Esophagus muscularis mucosa (tissue), 4 donors: Measurements from ENCODE around the gene BMP4. TPM values are rescaled to one million over a fixed set of nuclear protein-coding genes. Genes with fewer than 3 reads are reported as not detected.

Source experiments
- DNase-seq: peaks from one replicate; pipeline ENCODE4 v3.0.0-alpha.2; 2017; ENCODE audit errors: extremely low spot score
- H3K27ac ChIP-seq, 4 donors: fragments of 200-600 bp; sonication (generic); replicated peaks in 1 of 4; 1 replicate in 3 of 4; 2 replicates in 1 of 4; pipeline ENCODE4 v1.5.1; 2016 to 2019; ENCODE audit warnings: mild to moderate bottlenecking in 1 of 4
- H3K27me3 ChIP-seq, 4 donors: fragments of 200-600 bp; sonication (generic); one replicate each; pipeline versions ENCODE4 v1.5.1 to v1.6.0; 2016 to 2019
- H3K36me3 ChIP-seq, 4 donors: fragments of 200-600 bp; sonication (generic); one replicate each; pipeline ENCODE4 v1.5.1; 2016 to 2019
- H3K4me1 ChIP-seq, 4 donors: fragments of 200-600 bp; sonication (generic); one replicate each; pipeline ENCODE4 v1.5.1; 2016 to 2019
- H3K4me3 ChIP-seq, 4 donors: fragments of 200-600 bp; sonication (generic); 1 replicate in 2 of 4; 2 replicates in 2 of 4; pipeline ENCODE4 v1.5.1; 2016 to 2019; ENCODE audit warnings: mild to moderate bottlenecking in 4 of 4, moderate library complexity in 1 of 4
- H3K9me3 ChIP-seq, 4 donors: fragments of 200-600 bp; sonication (generic); 1 replicate in 3 of 4; 2 replicates in 1 of 4; pipeline ENCODE4 v1.5.1; 2016 to 2019
- EP300 ChIP-seq: sonication (generic); formaldehyde crosslinking; IDR thresholded peaks from one replicate; pipeline ENCODE4 v1.6.1; 2017; ENCODE audit warnings: antibody characterized with exemption
- POLR2A ChIP-seq: fragments of 450-650 bp; IDR thresholded peaks from one replicate; pipeline ENCODE4 v1.6.1; 2017; ENCODE audit warnings: antibody characterized with exemption, moderate library complexity, mild to moderate bottlenecking, low read depth
- POLR2AphosphoS5 ChIP-seq, 2 donors: sonication (generic); formaldehyde crosslinking; IDR thresholded peaks; one replicate each; pipeline ENCODE4 v1.6.1; 2017; ENCODE audit warnings: antibody characterized with exemption in 2 of 2
- WGBS: methylation state at CpG from one replicate; pipeline ENCODE4 v1.1.5; 2018; 5-methylcytosine and 5-hydroxymethylcytosine counted together
- intact Hi-C: fragments of 100-400 bp; cut with DNase I; formaldehyde crosslinking; loops from one replicate; pipeline ENCODE4 v1.15.1; 2023
- total RNA-seq, 4 donors: library from RNA; depleted of rRNA; stranded (reverse); fragments of >200 nt; gene quantifications; one replicate each; pipeline versions ENCODE4 v1.1.0 to v1.2.1, GENCODE V29; 2016
- TF ChIP-seq, protein P1 (sequence below), 3 experiments: fragments of 200-600 bp in 2 of 3; fragments of 450-650 bp in 1 of 3; sonication (generic) in 2 of 3; IDR thresholded peaks; one replicate each; pipeline ENCODE4 v1.5.1; 2017 to 2019; ENCODE audit warnings: antibody characterized with exemption in 3 of 3, mild to moderate bottlenecking in 2 of 3, moderate library complexity in 1 of 3

BMP4 gene
- total RNA-seq, 4 donors from 2014 or later: 16.0 to 29.9 (median 18.9) TPM

DNA sequence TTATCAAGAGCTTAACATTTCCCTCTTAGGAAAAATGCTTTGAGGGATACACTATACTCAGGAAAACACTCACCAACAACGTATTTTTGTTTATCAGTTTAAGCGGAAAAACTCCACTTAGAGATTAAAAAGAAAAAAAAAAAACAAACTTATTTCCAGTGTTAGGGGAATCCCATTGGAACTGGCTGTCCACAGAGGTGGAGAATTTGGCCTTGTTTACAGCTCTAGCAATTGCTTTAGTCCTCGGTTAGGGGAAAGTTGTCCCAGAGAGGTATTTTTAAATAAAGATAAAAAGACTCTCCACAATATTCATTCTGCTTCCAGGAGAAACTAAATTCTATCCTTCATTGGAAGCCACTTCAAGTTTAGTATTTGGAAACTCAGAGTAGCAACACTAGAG is 21.6 kb upstream of the BMP4 start:
- TF ChIP-seq POLR2AphosphoS5 (IDR thresholded peaks at IDR 0.05) (no peak), POLR2A (no peak), EP300 (no peak)
- TF ChIP-seq, protein P1, sequence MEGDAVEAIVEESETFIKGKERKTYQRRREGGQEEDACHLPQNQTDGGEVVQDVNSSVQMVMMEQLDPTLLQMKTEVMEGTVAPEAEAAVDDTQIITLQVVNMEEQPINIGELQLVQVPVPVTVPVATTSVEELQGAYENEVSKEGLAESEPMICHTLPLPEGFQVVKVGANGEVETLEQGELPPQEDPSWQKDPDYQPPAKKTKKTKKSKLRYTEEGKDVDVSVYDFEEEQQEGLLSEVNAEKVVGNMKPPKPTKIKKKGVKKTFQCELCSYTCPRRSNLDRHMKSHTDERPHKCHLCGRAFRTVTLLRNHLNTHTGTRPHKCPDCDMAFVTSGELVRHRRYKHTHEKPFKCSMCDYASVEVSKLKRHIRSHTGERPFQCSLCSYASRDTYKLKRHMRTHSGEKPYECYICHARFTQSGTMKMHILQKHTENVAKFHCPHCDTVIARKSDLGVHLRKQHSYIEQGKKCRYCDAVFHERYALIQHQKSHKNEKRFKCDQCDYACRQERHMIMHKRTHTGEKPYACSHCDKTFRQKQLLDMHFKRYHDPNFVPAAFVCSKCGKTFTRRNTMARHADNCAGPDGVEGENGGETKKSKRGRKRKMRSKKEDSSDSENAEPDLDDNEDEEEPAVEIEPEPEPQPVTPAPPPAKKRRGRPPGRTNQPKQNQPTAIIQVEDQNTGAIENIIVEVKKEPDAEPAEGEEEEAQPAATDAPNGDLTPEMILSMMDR (IDR thresholded peaks at IDR 0.05): no peak
- WGBS: 57% methylated on average over 3 of the region's 3 CpGs
- H3K9me3 ChIP-seq: no peaks in the 10 kb centered on the region

GRCh38 chr14:53975444-53975843 is 18.8 kb upstream of the BMP4 start:
- intact Hi-C loops: no loop called here
- Histone ChIP-seq H3K27me3 (no peaks in the 10 kb centered on the region), H3K9me3 (no peaks in the 10 kb centered on the region), H3K36me3 (no peaks in the 10 kb centered on the region), H3K4me1 (no peaks in the 10 kb centered on the region), H3K27ac (no peak overlapping the region), H3K4me3 (no peak overlapping the region)
- TF ChIP-seq POLR2A: no peak
- TF ChIP-seq, protein P1 (IDR thresholded peaks at IDR 0.05): no peak
- no peak for TF ChIP-seq POLR2AphosphoS5 (IDR thresholded peaks at IDR 0.05)
- TF ChIP-seq EP300: no peak
- WGBS: 87% methylated on average over 5 of the region's 5 CpGs
- DNase-seq: no peak

More for the DNA sequence above, 21.6 kb upstream of the BMP4 start:
- no peaks in the 10 kb centered on the region for H3K36me3 ChIP-seq
- H3K4me1 ChIP-seq: no peaks in the 10 kb centered on the region
- H3K4me3 ChIP-seq: no peak overlapping the region
- no peak for DNase-seq
- H3K27ac ChIP-seq: no peak overlapping the region
- H3K27me3 ChIP-seq: no peaks in the 10 kb centered on the region
- intact Hi-C loops: no loop called here

- intact Hi-C loops: no loop called here
- WGBS: 85% methylated on average over 4 of the region's 4 CpGs
Measured at GRCh38 chr14:53971521-53971920, 14.9 kb upstream of the BMP4 start.

GRCh38 chr14:53969326-53969725 is 12.7 kb upstream of the BMP4 start:
- no peak overlapping the region for H3K27ac ChIP-seq
- H3K36me3 ChIP-seq: no peaks in the 10 kb centered on the region
- no peaks in the 10 kb centered on the region for H3K9me3 ChIP-seq
- H3K27me3 ChIP-seq: peaks cover 0 to 14% (median 0%) of the 10 kb centered on the region in 4 donors
- TF ChIP-seq POLR2A (no peak), POLR2AphosphoS5 (IDR thresholded peaks at IDR 0.05) (no peak), EP300 (no peak)
- TF ChIP-seq, protein P1 (IDR thresholded peaks at IDR 0.05): no peak
- no peak overlapping the region for H3K4me3 ChIP-seq
- no peak for DNase-seq
- H3K4me1 ChIP-seq: no peaks in the 10 kb centered on the region
- intact Hi-C loops: no loop called here

More at GRCh38 chr14:53971521-53971920, 14.9 kb upstream of the BMP4 start:
- H3K9me3 ChIP-seq: no peaks in the 10 kb centered on the region
- no peaks in the 10 kb centered on the region for H3K36me3 ChIP-seq
- no peak overlapping the region for H3K4me3 ChIP-seq
- no peaks in the 10 kb centered on the region for H3K4me1 ChIP-seq
- DNase-seq: no peak
- H3K27ac ChIP-seq: no peak overlapping the region
- TF ChIP-seq POLR2AphosphoS5 (IDR thresholded peaks at IDR 0.05): no peak
- no peak for TF ChIP-seq POLR2A
- TF ChIP-seq EP300: no peak
- TF ChIP-seq, protein P1 (IDR thresholded peaks at IDR 0.05): no peak
- peaks cover 0 to 8% (median 0%) of the 10 kb centered on the region in 4 donors for H3K27me3 ChIP-seq

DNA sequence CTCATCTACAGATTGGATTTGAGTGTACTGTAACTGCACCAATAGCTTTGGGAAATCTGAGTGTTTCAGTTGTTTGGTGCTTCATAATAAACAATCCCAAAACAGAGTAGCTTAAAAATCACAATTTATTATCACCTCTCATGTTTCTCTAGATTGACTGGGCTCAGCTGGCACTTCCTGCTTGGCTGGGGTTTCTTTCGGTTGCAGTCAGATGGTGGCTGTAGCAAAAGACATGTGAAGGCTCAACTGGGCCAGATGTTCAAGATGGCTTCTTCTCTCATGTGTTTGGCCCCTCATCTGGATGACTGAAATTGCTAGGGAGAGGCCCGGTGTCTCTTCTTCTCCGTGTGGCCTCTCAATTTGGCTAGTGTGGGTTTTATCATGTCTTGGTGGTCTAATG is 12.1 kb upstream of the BMP4 start:
- H3K27ac ChIP-seq: no peak overlapping the region
- DNase-seq: no peak
- H3K4me1 ChIP-seq: peaks cover 3 to 5% (median 3%) of the 10 kb centered on the region in 4 donors
- 97% methylated on average over 3 of the region's 3 CpGs for WGBS
- no peaks in the 10 kb centered on the region for H3K36me3 ChIP-seq
- no peak overlapping the region for H3K4me3 ChIP-seq
- TF ChIP-seq POLR2AphosphoS5 (IDR thresholded peaks at IDR 0.05): no peak
- TF ChIP-seq, protein P1 (IDR thresholded peaks at IDR 0.05): no peak
- no peak for TF ChIP-seq EP300
- TF ChIP-seq POLR2A: no peak
- peaks cover 0 to 20% (median under 1%) of the 10 kb centered on the region in 4 donors for H3K27me3 ChIP-seq
- intact Hi-C loops: no loop called here
- no peaks in the 10 kb centered on the region for H3K9me3 ChIP-seq
